ENCODE measurements around the gene TADA3.
A peak's percentile ranks its signal among the peaks of the same experiment; 100 is the strongest.

Gene TADA3

GRCh38 chr3:9792405-9793160 is at the start of gene TADA3, which contains the start of gene ARPC4:
Gene TADA3, minus strand, starts transcription at chr3:9792473. Its CDS starts 1,007 bp downstream, at chr3:9791466.
Gene ARPC4, plus strand, starts transcription at chr3:9793082. Its CDS starts 40 bp downstream, at chr3:9793122.
- Mint-ChIP-seq H3K36me3 (ENCODE audit: low read depth) (peaks cover 94% of the 10 kb centered on the region), H3K4me1 (ENCODE audit: low read depth) (peaks cover 59% of the 10 kb centered on the region)

DNA sequence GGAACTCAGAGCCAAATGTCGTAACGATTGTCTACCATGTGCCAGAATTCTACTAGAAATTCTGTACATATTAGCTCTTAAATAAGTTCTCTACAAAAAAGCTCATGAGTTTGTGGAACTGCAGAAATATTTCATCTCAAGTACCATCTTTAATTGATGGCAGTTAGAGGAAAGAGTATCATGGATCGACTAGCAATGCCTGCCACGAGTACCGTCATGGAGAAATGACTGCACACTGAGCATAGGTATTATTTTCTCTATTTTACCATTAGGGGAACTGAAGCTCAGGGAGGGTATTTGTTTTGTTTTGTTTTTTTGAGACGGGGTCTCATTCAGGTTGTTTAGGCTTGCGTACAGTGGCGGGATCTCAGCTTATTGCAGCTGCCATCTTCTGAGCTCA is 48.7 kb upstream of the TADA3 start:
- Mint-ChIP-seq H3K4me3 (no peak overlapping the region), H3K36me3 (ENCODE audit: low read depth) (peaks cover 75% of the 10 kb centered on the region), H3K27ac (no peak overlapping the region), H3K27me3 (no peaks in the 10 kb centered on the region), H3K9me3 (no peaks in the 10 kb centered on the region), H3K4me1 (ENCODE audit: low read depth) (peaks cover 39% of the 10 kb centered on the region)
- intact Hi-C loops (cut with micrococcal nuclease): loop anchor here (5.0 kb wide), 1 partner anchor 91 kb away; the partner anchor contains the start of gene CRELD1

More at GRCh38 chr3:9792405-9793160, at the start of gene TADA3, which contains the start of gene ARPC4:
- Mint-ChIP-seq H3K4me3 (peak within 1 kb of the TSS; percentile 95), H3K9me3 (no peaks in the 10 kb centered on the region), H3K27me3 (no peaks in the 10 kb centered on the region), H3K27ac (peak within 1 kb of the TSS; percentile 100)
- intact Hi-C loops (cut with micrococcal nuclease): loop anchor here (1.0 to 2.0 kb wide), 2 partner anchors 42 to 61 kb away; partner anchors contain the start of gene BRPF1

GRCh38 chr3:9838856-9839255 is 46.6 kb upstream of the TADA3 start:
- Mint-ChIP-seq H3K4me1 (ENCODE audit: low read depth) (peaks cover 33% of the 10 kb centered on the region), H3K9me3 (no peaks in the 10 kb centered on the region), H3K4me3 (no peak overlapping the region), H3K27ac (no peak overlapping the region), H3K27me3 (no peaks in the 10 kb centered on the region), H3K36me3 (ENCODE audit: low read depth) (peaks cover 95% of the 10 kb centered on the region)
- intact Hi-C loops (cut with micrococcal nuclease): no loop called here

DNA sequence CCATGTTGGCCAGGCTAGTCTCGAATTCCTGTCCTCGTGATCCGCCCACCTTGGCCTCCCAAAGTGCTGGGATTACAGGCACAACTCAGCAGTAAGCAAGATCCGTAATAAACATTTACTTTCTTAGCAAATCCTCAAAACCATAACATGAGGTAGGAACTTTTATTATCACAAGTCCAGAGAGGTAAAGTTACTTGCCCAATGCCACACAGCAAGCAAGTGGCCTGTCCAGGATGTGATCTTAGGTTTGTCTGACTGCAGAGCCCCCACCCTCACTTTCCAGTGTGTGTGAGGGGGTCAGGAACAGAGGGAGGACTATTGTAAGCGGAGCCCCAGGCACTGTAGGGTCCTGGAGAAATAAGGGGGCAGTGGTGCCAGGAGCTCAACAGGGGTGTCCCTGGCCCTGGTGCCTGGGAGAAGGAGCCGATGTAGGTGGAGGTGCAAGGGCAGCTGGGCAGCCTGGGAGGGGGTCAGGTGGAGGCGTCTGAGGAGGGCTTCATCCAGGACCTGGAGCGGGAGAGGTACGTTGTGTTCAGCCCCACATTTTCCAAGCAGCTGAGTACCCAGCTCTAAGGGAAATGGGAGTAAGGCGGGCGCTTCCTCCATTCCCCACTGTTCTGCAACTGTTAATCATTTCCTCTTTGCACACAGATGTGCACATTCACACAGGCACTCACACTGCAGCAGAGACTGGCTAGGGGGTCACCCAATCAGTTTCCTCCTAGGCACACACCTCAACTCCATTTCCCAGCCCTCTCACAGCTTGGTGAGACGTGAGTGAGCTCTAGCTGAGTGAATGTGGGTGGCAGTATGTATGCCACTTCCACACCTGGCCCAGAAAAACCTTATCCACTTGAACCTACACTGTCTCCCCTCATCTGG is 45.7 kb upstream of the TADA3 start:
- peaks cover 24% of the 10 kb centered on the region for H3K4me1 Mint-ChIP-seq (ENCODE audit: low read depth)
- H3K27me3 Mint-ChIP-seq: no peaks in the 10 kb centered on the region
- peak overlapping the region; percentile 33 for H3K27ac Mint-ChIP-seq
- H3K4me3 Mint-ChIP-seq: no peak overlapping the region
- H3K36me3 Mint-ChIP-seq (ENCODE audit: low read depth): peaks cover 96% of the 10 kb centered on the region
- intact Hi-C loops (cut with micrococcal nuclease): no loop called here
- no peaks in the 10 kb centered on the region for H3K9me3 Mint-ChIP-seq

- Mint-ChIP-seq H3K4me3 (no peak overlapping the region), H3K27me3 (no peaks in the 10 kb centered on the region), H3K4me1 (ENCODE audit: low read depth) (peaks cover 12% of the 10 kb centered on the region), H3K36me3 (ENCODE audit: low read depth) (peaks cover 93% of the 10 kb centered on the region), H3K27ac (no peak overlapping the region), H3K9me3 (no peaks in the 10 kb centered on the region)
- intact Hi-C loops (cut with micrococcal nuclease): no loop called here
Measured at GRCh38 chr3:9834520-9835380, 42.5 kb upstream of the TADA3 start.

GRCh38 chr3:9833078-9833477 is 40.8 kb upstream of the TADA3 start:
- no peak overlapping the region for H3K27ac Mint-ChIP-seq
- H3K36me3 Mint-ChIP-seq (ENCODE audit: low read depth): peaks cover 94% of the 10 kb centered on the region

GRCh38 chr3:9831253-9831652 is 39.0 kb upstream of the TADA3 start:
- no peak overlapping the region for H3K27ac Mint-ChIP-seq
- peaks cover 91% of the 10 kb centered on the region for H3K36me3 Mint-ChIP-seq (ENCODE audit: low read depth)
- H3K4me3 Mint-ChIP-seq: no peak overlapping the region
- H3K9me3 Mint-ChIP-seq: no peaks in the 10 kb centered on the region
- intact Hi-C loops (cut with micrococcal nuclease): no loop called here
- H3K4me1 Mint-ChIP-seq (ENCODE audit: low read depth): peaks cover 6% of the 10 kb centered on the region
- no peaks in the 10 kb centered on the region for H3K27me3 Mint-ChIP-seq

More at GRCh38 chr3:9833078-9833477, 40.8 kb upstream of the TADA3 start:
- no peak overlapping the region for H3K4me3 Mint-ChIP-seq
- peaks cover 5% of the 10 kb centered on the region for H3K4me1 Mint-ChIP-seq (ENCODE audit: low read depth)
- no peaks in the 10 kb centered on the region for H3K27me3 Mint-ChIP-seq
- H3K9me3 Mint-ChIP-seq: no peaks in the 10 kb centered on the region
- intact Hi-C loops (cut with micrococcal nuclease): no loop called here

GRCh38 chr3:9828801-9829755 is 36.8 kb upstream of the TADA3 start:
- no peaks in the 10 kb centered on the region for H3K9me3 Mint-ChIP-seq
- H3K27me3 Mint-ChIP-seq: no peaks in the 10 kb centered on the region
- peaks cover 6% of the 10 kb centered on the region for H3K4me1 Mint-ChIP-seq (ENCODE audit: low read depth)
- H3K4me3 Mint-ChIP-seq: no peak overlapping the region
- no peak overlapping the region for H3K27ac Mint-ChIP-seq
- peaks cover 80% of the 10 kb centered on the region for H3K36me3 Mint-ChIP-seq (ENCODE audit: low read depth)
- intact Hi-C loops (cut with micrococcal nuclease): no loop called here

- Mint-ChIP-seq H3K27me3 (no peaks in the 10 kb centered on the region), H3K4me3 (no peak overlapping the region), H3K27ac (no peak overlapping the region), H3K4me1 (ENCODE audit: low read depth) (peaks cover 6% of the 10 kb centered on the region), H3K9me3 (no peaks in the 10 kb centered on the region), H3K36me3 (ENCODE audit: low read depth) (peaks cover 59% of the 10 kb centered on the region)
- intact Hi-C loops (cut with micrococcal nuclease): no loop called here
Measured at GRCh38 chr3:9826815-9827573, 34.7 kb upstream of the TADA3 start.

DNA sequence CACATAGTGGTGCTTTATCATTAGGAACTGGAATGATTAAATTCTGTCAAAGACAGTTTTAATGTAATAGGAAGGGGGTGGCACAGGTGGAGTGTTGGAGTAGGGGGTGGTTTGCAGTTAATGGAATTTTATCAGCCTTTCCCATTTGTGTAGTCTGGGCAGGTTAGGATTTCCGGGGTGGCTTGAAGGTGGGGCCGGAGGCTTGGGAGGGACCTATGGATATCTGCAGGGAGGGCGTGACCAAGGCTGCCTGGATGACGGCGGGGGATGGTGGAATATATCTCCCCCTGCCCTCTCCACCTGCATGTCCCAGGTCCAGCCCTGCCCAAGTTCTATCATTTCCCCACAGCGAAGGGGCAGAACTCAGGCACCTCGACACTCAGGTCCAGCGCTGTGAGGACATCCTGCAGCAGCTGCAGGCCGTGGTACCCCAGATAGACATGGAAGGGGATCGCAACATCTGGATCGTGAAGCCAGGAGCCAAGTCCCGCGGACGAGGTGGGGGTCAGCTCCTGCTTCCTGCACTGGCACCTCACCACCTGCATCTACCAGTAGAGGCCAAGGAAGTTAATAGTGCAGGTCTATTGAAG is 33.3 kb upstream of the TADA3 start:
- intact Hi-C loops (cut with micrococcal nuclease): no loop called here
- H3K4me3 Mint-ChIP-seq: no peak overlapping the region

DNA sequence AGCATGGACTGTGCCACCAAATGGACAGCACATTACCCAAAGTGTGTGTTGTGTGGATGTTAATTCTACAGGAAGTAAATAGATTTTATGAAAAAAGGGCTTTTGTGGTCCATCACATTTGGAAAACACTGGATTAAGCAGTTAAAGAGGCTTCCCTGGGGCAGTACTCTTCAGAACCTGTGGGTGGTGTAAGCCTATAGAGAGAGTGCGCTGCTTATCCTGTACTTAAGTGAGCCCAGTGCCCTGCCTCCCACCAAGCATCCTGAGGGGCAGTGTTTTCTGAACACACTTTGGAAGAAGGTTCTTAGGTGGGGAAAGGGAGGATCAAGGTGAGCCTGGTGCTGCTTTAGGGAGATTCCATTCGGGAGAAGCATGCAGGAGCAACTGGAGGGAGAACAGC is 28.7 kb upstream of the TADA3 start:
- Mint-ChIP-seq H3K4me1 (ENCODE audit: low read depth) (no peaks in the 10 kb centered on the region), H3K27me3 (no peaks in the 10 kb centered on the region), H3K36me3 (ENCODE audit: low read depth) (peaks cover 55% of the 10 kb centered on the region), H3K9me3 (no peaks in the 10 kb centered on the region), H3K4me3 (no peak overlapping the region), H3K27ac (no peak overlapping the region)
- intact Hi-C loops (cut with micrococcal nuclease): no loop called here

More for the DNA sequence above, 33.3 kb upstream of the TADA3 start:
- Mint-ChIP-seq H3K4me1 (ENCODE audit: low read depth) (peaks cover 6% of the 10 kb centered on the region), H3K36me3 (ENCODE audit: low read depth) (peaks cover 57% of the 10 kb centered on the region), H3K27me3 (no peaks in the 10 kb centered on the region), H3K27ac (no peak overlapping the region), H3K9me3 (no peaks in the 10 kb centered on the region)

GRCh38 chr3:9820543-9820942 is 28.3 kb upstream of the TADA3 start:
- no peaks in the 10 kb centered on the region for H3K27me3 Mint-ChIP-seq

More at GRCh38 chr3:9820543-9820942, 28.3 kb upstream of the TADA3 start:
- H3K4me3 Mint-ChIP-seq: no peak overlapping the region
- intact Hi-C loops (cut with micrococcal nuclease): no loop called here
- H3K9me3 Mint-ChIP-seq: no peaks in the 10 kb centered on the region
- H3K4me1 Mint-ChIP-seq (ENCODE audit: low read depth): no peaks in the 10 kb centered on the region
- no peak overlapping the region for H3K27ac Mint-ChIP-seq
- peaks cover 54% of the 10 kb centered on the region for H3K36me3 Mint-ChIP-seq (ENCODE audit: low read depth)
